GM12874 (cell line): ENCODE data around the gene TCF15.

Experiments
- CTCF ChIP-seq: IDR thresholded peaks from 2 replicates; pipeline ENCODE4 v1.5.1; 2011; ENCODE audit warnings: low read depth, mild to moderate bottlenecking, control low read depth, low read length, moderate library complexity; ENCODE audit not compliant: insufficient read depth

TCF15 gene

GRCh38 chr20:605237-605636 is 4.9 kb downstream of the TCF15 start:
- TF ChIP-seq CTCF: no peak

- no peak for TF ChIP-seq CTCF
Observed at GRCh38 chr20:603116-603640, 6.9 kb downstream of the TCF15 start.

GRCh38 chr20:602111-602970 is 7.8 kb downstream of the TCF15 start:
- TF ChIP-seq CTCF: no peak

- TF ChIP-seq CTCF: no peak
Observed at GRCh38 chr20:600736-601135, 9.4 kb downstream of the TCF15 start.

- no peak for TF ChIP-seq CTCF
Observed at GRCh38 chr20:600141-600540, 10.0 kb downstream of the TCF15 start.

- TF ChIP-seq CTCF: no peak
Observed at GRCh38 chr20:598133-598850, 11.8 kb downstream of the TCF15 start.

- no peak for TF ChIP-seq CTCF
Observed at GRCh38 chr20:597560-597959, 12.5 kb downstream of the TCF15 start.
